HG03066 (cell line): ENCODE results near the gene CLDN7.

Source experiments
- ATAC-seq: cut with Tn5 transposase; IDR thresholded peaks from one replicate; pipeline ENCODE4 v1.9.1; 2021; ENCODE audit warnings: low read depth; ENCODE audit not compliant: unreplicated experiment

CLDN7 gene

GRCh38 chr17:7238420-7239090 is 23.7 kb downstream of the CLDN7 start:
- ATAC-seq, result no peak

GRCh38 chr17:7237761-7238419 is 24.4 kb downstream of the CLDN7 start:
- ATAC-seq, result no peak

- no peak for ATAC-seq
Measured at GRCh38 chr17:7237266-7237760, 25.0 kb downstream of the CLDN7 start.

- no peak for ATAC-seq
Measured at GRCh38 chr17:7236808-7237207, 25.5 kb downstream of the CLDN7 start.

- no peak for ATAC-seq
Measured at GRCh38 chr17:7235693-7236665, 26.3 kb downstream of the CLDN7 start.

- peak; percentile 46 for ATAC-seq
Measured at GRCh38 chr17:7234083-7234951, 28.0 kb downstream of the CLDN7 start, which contains the start of gene DVL2. DVL2 (minus strand) TSS chr17:7234517; CDS start chr17:7234262, 255 bp downstream.

- no peak for ATAC-seq
Measured at GRCh38 chr17:7233701-7234082, 28.6 kb downstream of the CLDN7 start.

GRCh38 chr17:7232114-7232513 is 30.2 kb downstream of the CLDN7 start:
- ATAC-seq, result no peak

GRCh38 chr17:7229504-7229903 is 32.8 kb downstream of the CLDN7 start:
- ATAC-seq, result no peak

- ATAC-seq, result no peak
Measured at GRCh38 chr17:7228920-7229319, 33.4 kb downstream of the CLDN7 start.

GRCh38 chr17:7226721-7227710 is 35.3 kb downstream of the CLDN7 start:
- ATAC-seq, result no peak

- ATAC-seq, result no peak
Measured at GRCh38 chr17:7225711-7226331, 36.5 kb downstream of the CLDN7 start.

GRCh38 chr17:7224661-7225111 is 37.6 kb downstream of the CLDN7 start:
- no peak for ATAC-seq

- ATAC-seq, result no peak
Measured at GRCh38 chr17:7224110-7224509, 38.2 kb downstream of the CLDN7 start.

- no peak for ATAC-seq
Measured at GRCh38 chr17:7223375-7223774, 38.9 kb downstream of the CLDN7 start.

GRCh38 chr17:7222972-7223292 is 39.3 kb downstream of the CLDN7 start:
- ATAC-seq, result no peak

- ATAC-seq, result no peak
Measured at GRCh38 chr17:7222093-7222971, 39.9 kb downstream of the CLDN7 start.
